GM23338 (cell line): Measurements from ENCODE around the gene OTUD5. TPM values are rescaled to one million over a fixed set of nuclear protein-coding genes. Genes with fewer than 3 reads are reported as not detected.
A peak's percentile ranks its signal among the peaks of the same experiment; 100 is the strongest.

Source experiments
- ATAC-seq: fragments of 200-7000 bp; cut with Tn5 transposase; 3 replicates; pipeline ENCODE4 v1.9.1; 2020
- DNase-seq: peaks from one replicate; pipeline ENCODE4 v3.0.0-alpha.2; 2015; ENCODE audit warnings: low spot score
- H2AFZ ChIP-seq: fragments of 200-600 bp; sonication (generic); 2 replicates; pipeline ENCODE4 v1.8.0; 2016; ENCODE audit warnings: antibody characterized with exemption, mild to moderate bottlenecking, moderate library complexity
- H3F3A ChIP-seq: fragments of 200-600 bp; sonication (generic); replicated peaks from 2 replicates; pipeline ENCODE4 v1.8.0; 2017; ENCODE audit warnings: antibody characterized with exemption, mixed run types, low read depth
- H3K27ac ChIP-seq: fragments of 200-600 bp; sonication (generic); 2 replicates; pipeline ENCODE4 v1.6.1; 2016; ENCODE audit warnings: low read depth
- H3K27me3 ChIP-seq: fragments of 200-600 bp; sonication (generic); 2 replicates; pipeline ENCODE4 v1.8.0; 2016; ENCODE audit warnings: mild to moderate bottlenecking, mixed run types, moderate library complexity; ENCODE audit not compliant: insufficient read depth
- H3K36me3 ChIP-seq: fragments of 200-600 bp; sonication (generic); 2 replicates; pipeline ENCODE4 v1.8.0; 2016; ENCODE audit warnings: mild to moderate bottlenecking; ENCODE audit not compliant: insufficient read depth
- H3K4me1 ChIP-seq: fragments of 200-600 bp; sonication (generic); 2 replicates; pipeline ENCODE4 v1.8.0; 2016; ENCODE audit warnings: mild to moderate bottlenecking, moderate library complexity; ENCODE audit not compliant: insufficient read depth
- H3K4me2 ChIP-seq: fragments of 200-600 bp; sonication (generic); 2 replicates; pipeline ENCODE4 v1.7.1; 2017; ENCODE audit warnings: mixed run types
- H3K4me3 ChIP-seq: fragments of 200-600 bp; sonication (generic); 2 replicates; pipeline ENCODE4 v1.6.1; 2016; ENCODE audit warnings: mixed run types
- H3K79me2 ChIP-seq: fragments of 200-600 bp; sonication (generic); replicated peaks from 2 replicates; pipeline ENCODE4 v1.8.0; 2017; ENCODE audit warnings: mild to moderate bottlenecking; ENCODE audit not compliant: insufficient read depth
- H3K9me2 ChIP-seq: fragments of 200-600 bp; sonication (generic); 2 replicates; pipeline ENCODE4 v1.8.0; 2017; ENCODE audit not compliant: insufficient read depth
- H4K20me1 ChIP-seq: fragments of 200-600 bp; sonication (generic); replicated peaks from 2 replicates; pipeline ENCODE4 v1.8.0; 2017; ENCODE audit warnings: mild to moderate bottlenecking; ENCODE audit not compliant: insufficient read depth
- H3K27ac Mint-ChIP-seq: 2 replicates; pipeline ENCODE4 v1.8.0; 2020; ENCODE audit warnings: inconsistent platforms, mild to moderate bottlenecking, moderate library complexity, mixed read lengths
- H3K27me3 Mint-ChIP-seq: 3 replicates; pipeline ENCODE4 v1.8.0; 2022; ENCODE audit warnings: low read depth, mild to moderate bottlenecking, moderate library complexity, mixed read lengths, inconsistent platforms; ENCODE audit not compliant: insufficient read depth, poor library complexity
- H3K36me3 Mint-ChIP-seq: 3 replicates; pipeline ENCODE4 v1.8.0; 2021; ENCODE audit warnings: low read depth, mild to moderate bottlenecking, inconsistent platforms, moderate library complexity, mixed read lengths
- H3K4me1 Mint-ChIP-seq: 3 replicates; pipeline ENCODE4 v1.8.0; 2020; ENCODE audit warnings: mild to moderate bottlenecking, inconsistent platforms, mixed read lengths
- H3K4me3 Mint-ChIP-seq: 3 replicates; pipeline ENCODE4 v1.8.0; 2021; ENCODE audit warnings: moderate library complexity, mild to moderate bottlenecking, inconsistent platforms, mixed read lengths
- H3K9me3 Mint-ChIP-seq: 3 replicates; pipeline ENCODE4 v1.8.0; 2020; ENCODE audit warnings: moderate library complexity, mild to moderate bottlenecking, inconsistent platforms, mixed read lengths
- CREB1 ChIP-seq: fragments of 250-450 bp; sonication (Bioruptor Pico); IDR thresholded peaks from 2 replicates; pipeline ENCODE4 v1.5.0; 2020; ENCODE audit warnings: low read depth, mild to moderate bottlenecking, moderate library complexity
- EZH2 ChIP-seq: fragments of 200-600 bp; sonication (generic); IDR thresholded peaks from one replicate; pipeline ENCODE4 v1.8.0; 2017; ENCODE audit warnings: antibody characterized with exemption, mild to moderate bottlenecking, low read depth; ENCODE audit not compliant: unreplicated experiment
- NANOG ChIP-seq: IDR thresholded peaks from 2 replicates; pipeline ENCODE4 v1.6.1; 2016; ENCODE audit warnings: antibody characterized with exemption, borderline replicate concordance
- POLR2AphosphoS5 ChIP-seq: IDR thresholded peaks from 2 replicates; pipeline ENCODE4 v1.6.1; 2016; ENCODE audit warnings: antibody characterized with exemption, low read depth
- STAT1 ChIP-seq: IDR thresholded peaks from one replicate; pipeline ENCODE4 v1.6.1; 2016; ENCODE audit warnings: antibody characterized with exemption; ENCODE audit not compliant: unreplicated experiment
- ZNF462 ChIP-seq: fragments of 250-450 bp; sonication (Bioruptor Pico); IDR thresholded peaks from 2 replicates; pipeline ENCODE4 v1.5.0; 2020; ENCODE audit warnings: mild to moderate bottlenecking, moderate library complexity
- polyA plus RNA-seq: library from polyadenylated mRNA; unstranded; fragments of >200 nt; fragmentation: Nextera tagmentation; extraction: Ambion mirVana; gene quantifications from 2 replicates; pipeline ENCODE4 v1.2.1, GENCODE V29; 2016
- total RNA-seq: library from RNA; depleted of rRNA; stranded (reverse); fragments of >200 nt; shearing (Covaris generic); gene quantifications from 2 replicates; pipeline ENCODE4 v1.2.3, GENCODE V29; 2014

Gene OTUD5
- total and polyA plus RNA-seq, 2 experiments from 2014 or later = 23.5 to 56.5 TPM

DNA sequence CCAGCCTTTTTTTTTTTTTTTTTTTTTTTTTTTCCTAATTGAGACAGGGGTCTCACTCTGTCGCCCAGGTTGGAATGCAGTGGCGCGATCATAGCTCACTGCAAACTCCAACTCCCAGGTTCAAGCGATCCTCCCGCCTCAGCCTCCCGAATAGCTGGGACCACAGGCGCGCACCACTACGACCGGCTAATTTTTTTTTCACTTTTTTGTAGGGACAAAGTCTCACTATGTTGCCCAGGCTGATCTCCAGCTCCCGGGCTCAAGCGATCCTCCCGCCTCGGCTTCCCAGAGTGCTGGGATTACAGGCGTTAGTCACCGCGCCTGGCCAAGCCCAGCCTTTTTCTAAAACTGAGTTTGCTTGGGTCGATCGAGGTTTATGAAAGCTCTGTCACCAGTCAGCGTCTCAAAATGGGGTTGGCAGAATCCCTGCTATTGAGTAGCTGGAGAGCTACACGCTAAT lies 1.3 kb upstream of the OTUD5 start:
- Histone ChIP-seq H3K4me2 (peak overlapping the region; percentile 77), H3K9me2 (no peaks in the 10 kb centered on the region), H3K36me3 (no peaks in the 10 kb centered on the region), H2AFZ (no peak overlapping the region), H3K27ac (peak overlapping the region; percentile 84), H4K20me1 (no peaks in the 10 kb centered on the region; the same call in none of the 2 replicates), H3K27me3 (no peaks in the 10 kb centered on the region), H3K4me1 (no peaks in the 10 kb centered on the region), H3K79me2 (peaks cover 34% of the 10 kb centered on the region), H3K4me3 (peak overlapping the region; percentile 78), H3F3A (no peaks in the 10 kb centered on the region)
- TF ChIP-seq EZH2 (no peak), ZNF462 (CRISPR knock-in tag) (no peak), POLR2AphosphoS5 (peak; percentile 46)
- peak; percentile 10 for DNase-seq
- Mint-ChIP-seq H3K27ac (peak overlapping the region; percentile 88), H3K4me1 (peaks cover 11% of the 10 kb centered on the region; the same call in 2 of the 3 replicates), H3K36me3 (peaks cover 15% of the 10 kb centered on the region), H3K27me3 (peaks cover 11% of the 10 kb centered on the region), H3K4me3 (peak overlapping the region; percentile 99), H3K9me3 (no peaks in the 10 kb centered on the region)
- no peak; the same call in 2 of the 3 replicates for ATAC-seq

- H3K79me2 ChIP-seq = peaks cover 39% of the 10 kb centered on the region
- H3F3A ChIP-seq = no peaks in the 10 kb centered on the region
- H4K20me1 ChIP-seq = no peaks in the 10 kb centered on the region; the same call in none of the 2 replicates
- no peaks in the 10 kb centered on the region for H3K4me1 ChIP-seq
- H3K4me3 ChIP-seq = peak overlapping the region; percentile 78
- no peaks in the 10 kb centered on the region for H3K27me3 ChIP-seq
- Mint-ChIP-seq H3K27ac (peak overlapping the region; percentile 100), H3K27me3 (peaks cover 11% of the 10 kb centered on the region), H3K9me3 (no peaks in the 10 kb centered on the region), H3K4me1 (peaks cover 11% of the 10 kb centered on the region; the same call in 2 of the 3 replicates), H3K4me3 (peak overlapping the region; percentile 99), H3K36me3 (peaks cover 14% of the 10 kb centered on the region; the same call in 2 of the 3 replicates)
- DNase-seq = peak; percentile 94
- H3K27ac ChIP-seq = peak overlapping the region; percentile 97
- H3K4me2 ChIP-seq = peak overlapping the region; percentile 74
- ATAC-seq = peak; percentile 93
- H2AFZ ChIP-seq = no peak overlapping the region
- H3K9me2 ChIP-seq = no peaks in the 10 kb centered on the region
- H3K36me3 ChIP-seq = no peaks in the 10 kb centered on the region
- no peak for TF ChIP-seq STAT1
- no peak for TF ChIP-seq NANOG
- TF ChIP-seq POLR2AphosphoS5 = 0 out of 2 replicates have a peak, but pooled peaks have one; percentile 24
- TF ChIP-seq CREB1 (CRISPR knock-in tag) = peak; percentile 80
- no peak for TF ChIP-seq EZH2
These were observed 624 bp upstream of the OTUD5 start for GRCh38 chrX:48957827-48958634.
